Measurements from ENCODE around the gene CBLL1. TPM values are rescaled to one million over a fixed set of nuclear protein-coding genes. Genes with fewer than 3 reads are reported as not detected.

CBLL1 gene
- total and polyA plus RNA-seq, 2 of the 13 experiments (the other 11 are each of a cell fraction or from before 2014, with no cell fraction given) = 8.8 to 10.5 TPM

DNA sequence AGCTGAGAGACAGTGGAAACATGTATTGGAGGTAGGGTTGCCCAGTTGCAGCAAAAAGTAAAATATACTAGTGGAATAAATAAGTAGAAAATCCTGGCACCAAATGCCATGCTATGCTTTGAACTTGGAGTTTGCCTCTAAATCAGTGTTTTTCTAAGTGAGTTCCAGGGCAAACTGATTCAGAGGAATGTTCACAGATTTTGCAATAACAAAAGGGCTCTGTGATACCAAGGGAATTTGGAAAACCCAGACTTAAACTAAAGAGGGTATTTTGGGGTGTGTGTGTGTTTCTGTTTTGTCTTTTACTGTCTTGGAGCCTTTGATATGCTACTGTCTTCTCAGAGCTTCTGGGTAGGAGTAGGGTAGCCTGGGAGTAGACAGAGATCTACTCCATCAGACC, 43.4 kb upstream of the CBLL1 start (continued):
- TF ChIP-seq, protein P1, sequence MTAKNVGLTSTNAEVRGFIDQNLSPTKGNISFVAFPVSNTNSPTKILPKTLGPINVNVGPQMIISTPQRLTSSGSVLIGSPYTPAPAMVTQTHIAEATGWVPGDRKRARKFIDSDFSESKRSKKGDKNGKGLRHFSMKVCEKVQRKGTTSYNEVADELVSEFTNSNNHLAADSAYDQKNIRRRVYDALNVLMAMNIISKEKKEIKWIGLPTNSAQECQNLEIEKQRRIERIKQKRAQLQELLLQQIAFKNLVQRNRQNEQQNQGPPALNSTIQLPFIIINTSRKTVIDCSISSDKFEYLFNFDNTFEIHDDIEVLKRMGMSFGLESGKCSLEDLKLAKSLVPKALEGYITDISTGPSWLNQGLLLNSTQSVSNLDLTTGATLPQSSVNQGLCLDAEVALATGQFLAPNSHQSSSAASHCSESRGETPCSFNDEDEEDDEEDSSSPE (CRISPR knock-in tag; IDR thresholded peaks at IDR 0.05) = no peak
- no peak for TF ChIP-seq BORCS8-MEF2B (CRISPR knock-in tag; IDR thresholded peaks at IDR 0.05)

DNA sequence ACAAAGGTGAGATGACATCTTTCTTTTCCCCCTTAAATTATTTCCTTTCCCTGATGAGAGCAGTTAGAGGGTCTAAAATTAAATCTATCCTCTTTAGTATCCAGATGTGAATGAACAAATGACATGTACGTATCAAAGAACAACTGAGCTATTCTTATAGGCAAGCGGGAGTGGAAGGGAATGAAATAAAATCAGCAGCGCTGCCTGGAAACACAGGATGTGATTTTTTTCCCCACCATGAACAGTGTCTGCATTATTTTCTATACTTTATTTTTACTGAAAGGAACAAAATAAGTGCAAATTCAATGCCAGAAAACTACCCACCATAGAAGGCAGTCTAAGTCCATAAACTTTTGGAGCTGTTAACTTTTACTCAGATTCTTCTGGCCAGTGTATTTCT, 42.8 kb upstream of the CBLL1 start:
- ChIA-PET CTCF (ENCODE audit: low intra/inter-chr PET ratio, low total read pairs) (no interaction called here), POLR2A (no interaction called here)
- Histone ChIP-seq H3K4me1 (ENCODE audit: insufficient read depth, low read length) (no peaks in the 10 kb centered on the region), H2AFZ (ENCODE audit: low read length) (no peak overlapping the region), H3K9me3 (ENCODE audit: low read length) (no peaks in the 10 kb centered on the region), H3K79me2 (ENCODE audit: insufficient read depth, low read length) (no peaks in the 10 kb centered on the region), H3K27ac (ENCODE audit: extremely low read length, insufficient read depth, low read length) (no peak overlapping the region), H3K4me3 (replicated peaks in 1 of 3; ENCODE audit: insufficient read depth in 1 of 3, low read depth in 2 of 3, low read length in 3 of 3) (no peak overlapping the region), H3K27me3 (ENCODE audit: control insufficient read depth in 1 of 2, insufficient read depth in 2 of 2, low read length in 2 of 2) (no peaks in the 10 kb centered on the region; a peak in 1 of 5 replicates), H4K20me1 (ENCODE audit: insufficient read depth, low read length) (no peaks in the 10 kb centered on the region), H3K9ac (ENCODE audit: insufficient read depth, low read depth, low read length) (no peak overlapping the region), H3K36me3 (replicated peaks in 1 of 2; ENCODE audit: control insufficient read depth in 1 of 2, insufficient read depth in 2 of 2, low read length in 2 of 2) (no peaks in the 10 kb centered on the region), H3K4me2 (ENCODE audit: low read depth, low read length) (no peak overlapping the region)
- WGBS (ENCODE audit: low lambda C conversion rate) = 36% methylated on average over 3 of the region's 3 CpGs
- intact Hi-C loops (cut with micrococcal nuclease; ENCODE audit: unreplicated experiment) (no loop called here), in situ Hi-C loops (cut with HindIII; ENCODE audit: extremely low pct_ligation_motif_present, low pct_unique_long_range_greater_than_20kb) (loop anchor here (25.0 kb wide), 1 partner anchor 489 kb away; no protein-coding TSS in a partner anchor)
- TF ChIP-seq MZF1 (CRISPR knock-in tag; IDR thresholded peaks at IDR 0.05; ENCODE audit: borderline replicate concordance) (no peak), ZNF451 (CRISPR knock-in tag; IDR thresholded peaks at IDR 0.05) (no peak), ZKSCAN8 (CRISPR knock-in tag; IDR thresholded peaks at IDR 0.05; ENCODE audit: borderline replicate concordance) (no peak), TRIM24 (CRISPR knock-in tag; IDR thresholded peaks at IDR 0.05) (no peak)
- TF ChIP-seq, protein P2, sequence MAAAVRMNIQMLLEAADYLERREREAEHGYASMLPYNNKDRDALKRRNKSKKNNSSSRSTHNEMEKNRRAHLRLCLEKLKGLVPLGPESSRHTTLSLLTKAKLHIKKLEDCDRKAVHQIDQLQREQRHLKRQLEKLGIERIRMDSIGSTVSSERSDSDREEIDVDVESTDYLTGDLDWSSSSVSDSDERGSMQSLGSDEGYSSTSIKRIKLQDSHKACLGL (CRISPR knock-in tag; IDR thresholded peaks at IDR 0.05) = no peak
- no peak for ATAC-seq
- DNase-seq (ENCODE audit: low spot score) = no peak
- no TSS peak for BruUV-seq (replicated peaks)
- FAIRE-seq = no peak

Data from HepG2 (cell line).